GM19468 (cell line): ENCODE data around the gene HOXC4.

Experiments
- ATAC-seq: cut with Tn5 transposase; IDR thresholded peaks from one replicate; pipeline ENCODE4 v1.9.1; 2021; ENCODE audit warnings: mild to moderate bottlenecking, moderate library complexity, moderate number of reproducible peaks; ENCODE audit not compliant: unreplicated experiment; ENCODE audit errors: extremely low read depth

HOXC4 gene

DNA sequence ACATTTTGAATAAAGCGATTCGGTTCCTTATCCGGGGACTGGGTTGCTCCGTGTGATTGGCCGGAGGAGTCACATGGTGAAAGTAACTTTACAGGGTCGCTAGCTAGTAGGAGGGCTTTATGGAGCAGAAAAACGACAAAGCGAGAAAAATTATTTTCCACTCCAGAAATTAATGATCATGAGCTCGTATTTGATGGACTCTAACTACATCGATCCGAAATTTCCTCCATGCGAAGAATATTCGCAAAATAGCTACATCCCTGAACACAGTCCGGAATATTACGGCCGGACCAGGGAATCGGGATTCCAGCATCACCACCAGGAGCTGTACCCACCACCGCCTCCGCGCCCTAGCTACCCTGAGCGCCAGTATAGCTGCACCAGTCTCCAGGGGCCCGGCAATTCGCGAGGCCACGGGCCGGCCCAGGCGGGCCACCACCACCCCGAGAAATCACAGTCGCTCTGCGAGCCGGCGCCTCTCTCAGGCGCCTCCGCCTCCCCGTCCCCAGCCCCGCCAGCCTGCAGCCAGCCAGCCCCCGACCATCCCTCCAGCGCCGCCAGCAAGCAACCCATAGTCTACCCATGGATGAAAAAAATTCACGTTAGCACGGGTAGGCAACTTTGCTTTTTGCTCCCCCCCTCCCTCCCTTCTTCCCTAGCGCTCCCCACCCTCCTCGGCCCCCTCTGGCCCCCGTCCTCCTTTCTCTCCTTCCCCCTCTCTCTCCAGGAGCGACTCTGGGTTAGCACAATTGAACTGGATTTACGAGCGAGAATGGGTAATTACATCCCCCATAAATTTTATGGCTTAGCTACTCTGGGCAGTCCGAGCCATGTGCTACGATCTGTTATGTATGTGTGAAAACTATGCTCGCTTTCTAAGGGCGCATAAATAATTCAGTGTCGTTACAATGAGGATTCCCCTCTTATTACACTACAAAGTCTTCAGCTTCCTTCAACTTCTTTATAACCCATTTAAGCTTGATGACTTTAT is at the start of gene HOXC4:
TSS of gene HOXC4 (plus strand) at position 85 of the 991 bp plus-strand sequence. CDS start at position 173, 88 bp downstream.
- no peak for ATAC-seq

GRCh38 chr12:54004063-54004840 is 49.4 kb upstream of the HOXC4 start:
- ATAC-seq, result no peak

DNA sequence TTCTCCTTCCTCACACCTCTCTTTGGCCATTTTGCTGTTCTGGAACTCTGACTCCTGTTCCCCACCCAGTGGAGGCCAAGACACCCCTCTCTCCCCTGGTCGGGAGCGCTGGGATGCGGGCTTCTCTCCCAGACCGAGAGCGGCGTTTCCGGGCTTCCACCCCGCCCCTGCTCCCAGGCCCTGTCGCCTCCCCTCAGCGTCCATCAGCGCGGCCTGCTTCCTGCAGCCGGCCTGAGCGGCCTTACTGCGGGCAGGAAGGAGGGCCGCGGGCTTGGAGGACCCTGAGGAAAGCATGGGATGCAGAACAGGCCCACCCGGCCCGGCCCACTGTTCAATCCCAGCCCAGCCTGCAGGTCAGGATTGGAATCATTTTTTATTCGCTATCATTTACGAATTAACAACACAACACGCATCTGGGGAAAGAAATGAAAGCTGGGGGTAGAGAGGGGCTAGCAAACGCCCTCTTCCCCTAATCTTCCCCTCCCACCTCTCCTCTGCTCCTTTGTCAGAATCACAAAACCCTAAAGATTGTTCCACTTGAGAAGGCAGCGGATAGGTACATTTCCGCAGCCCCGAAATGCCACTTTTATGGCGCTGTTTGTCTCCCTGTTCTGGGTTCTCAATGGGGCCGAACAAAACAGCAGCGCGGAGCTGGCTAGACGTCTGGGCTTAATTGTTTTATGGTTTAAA is 48.6 kb upstream of the HOXC4 start:
- ATAC-seq, result no peak

- ATAC-seq, result no peak
Measured at GRCh38 chr12:54005531-54005852, 48.1 kb upstream of the HOXC4 start.

- no peak for ATAC-seq
Measured at GRCh38 chr12:54005853-54006558, 47.6 kb upstream of the HOXC4 start.

GRCh38 chr12:54006559-54007220 is 46.9 kb upstream of the HOXC4 start:
- ATAC-seq, result no peak

DNA sequence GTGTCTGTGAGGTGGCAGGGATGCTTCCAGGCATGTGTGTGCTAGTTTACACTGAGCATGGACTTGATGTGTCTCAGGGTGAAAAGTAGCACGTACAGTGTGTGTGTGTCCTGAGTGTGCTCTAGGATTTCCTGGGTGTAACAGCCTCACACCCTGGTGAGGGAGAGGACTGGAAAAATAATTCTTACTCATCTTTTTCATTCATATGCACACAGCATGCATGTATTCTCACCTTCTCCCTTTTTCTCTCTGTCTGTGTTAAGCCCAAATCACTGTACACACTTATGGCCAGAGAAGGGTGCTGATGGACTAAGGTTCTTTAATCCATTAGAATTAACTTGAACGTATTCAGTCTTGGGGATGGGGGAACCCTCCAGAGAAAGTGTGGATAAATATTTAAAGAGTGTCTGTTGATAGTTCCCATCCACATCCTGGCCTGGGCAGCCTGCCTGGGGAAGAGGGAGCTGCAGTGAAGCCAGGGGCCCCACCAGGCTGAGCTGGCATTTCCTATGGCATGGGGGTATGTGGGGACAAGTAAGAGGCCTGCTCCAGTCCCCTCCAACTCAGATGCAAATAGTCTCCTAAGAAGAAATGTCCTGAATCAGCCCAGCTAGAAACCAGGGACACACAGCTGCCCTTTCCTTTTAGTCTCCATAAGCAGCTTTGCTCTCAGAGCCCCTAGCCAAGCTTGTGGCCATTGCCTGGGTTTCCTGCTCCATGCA is 45.9 kb upstream of the HOXC4 start:
- ATAC-seq, result no peak

DNA sequence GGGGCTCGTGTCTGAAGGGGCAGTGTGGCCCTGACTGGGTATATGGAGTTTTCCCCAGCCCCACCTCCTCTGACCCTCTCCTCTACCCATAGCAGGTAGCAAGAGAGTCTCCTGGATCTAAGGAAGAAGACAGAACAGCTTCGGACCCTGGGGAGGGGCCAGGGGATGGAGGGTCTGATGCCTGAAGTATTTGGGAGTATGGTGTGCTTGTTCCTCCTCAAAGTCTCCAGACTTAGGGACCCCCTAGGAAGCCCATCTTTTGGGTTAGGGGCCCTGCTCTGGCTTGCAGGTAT is 45.4 kb upstream of the HOXC4 start:
- no peak for ATAC-seq

DNA sequence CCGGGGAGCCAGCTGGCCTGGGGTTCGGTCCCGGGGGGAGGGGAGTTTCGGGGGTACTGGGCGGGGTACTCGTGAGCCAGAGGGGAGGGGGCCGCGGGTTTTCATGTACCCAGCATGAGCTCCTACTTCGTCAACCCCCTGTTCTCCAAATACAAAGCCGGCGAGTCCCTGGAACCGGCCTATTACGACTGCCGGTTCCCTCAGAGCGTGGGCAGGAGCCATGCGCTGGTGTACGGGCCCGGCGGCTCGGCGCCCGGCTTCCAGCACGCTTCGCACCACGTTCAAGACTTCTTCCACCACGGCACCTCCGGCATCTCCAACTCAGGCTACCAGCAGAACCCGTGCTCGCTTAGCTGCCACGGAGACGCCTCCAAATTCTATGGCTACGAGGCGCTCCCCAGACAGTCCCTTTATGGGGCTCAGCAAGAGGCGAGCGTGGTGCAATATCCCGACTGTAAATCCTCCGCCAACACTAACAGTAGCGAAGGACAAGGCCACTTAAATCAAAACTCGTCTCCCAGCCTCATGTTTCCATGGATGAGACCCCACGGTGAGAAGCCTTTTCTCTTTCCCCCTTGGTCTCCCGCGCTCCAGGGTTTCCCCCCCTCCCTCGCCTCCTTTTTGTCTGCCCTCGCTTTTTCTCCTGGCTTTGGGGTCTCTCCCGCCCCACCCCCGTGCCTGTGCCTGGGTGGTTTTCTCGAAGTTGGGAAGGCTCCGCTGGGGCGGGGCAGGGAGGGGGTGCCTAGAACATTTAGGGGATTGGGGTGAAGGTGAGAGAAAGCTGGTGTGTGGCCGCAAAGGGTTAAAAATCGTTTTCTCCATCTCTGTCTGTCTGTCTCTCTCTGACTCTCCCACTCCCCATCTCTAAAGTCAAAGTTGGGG is 44.2 kb upstream of the HOXC4 start:
- ATAC-seq, result no peak

DNA sequence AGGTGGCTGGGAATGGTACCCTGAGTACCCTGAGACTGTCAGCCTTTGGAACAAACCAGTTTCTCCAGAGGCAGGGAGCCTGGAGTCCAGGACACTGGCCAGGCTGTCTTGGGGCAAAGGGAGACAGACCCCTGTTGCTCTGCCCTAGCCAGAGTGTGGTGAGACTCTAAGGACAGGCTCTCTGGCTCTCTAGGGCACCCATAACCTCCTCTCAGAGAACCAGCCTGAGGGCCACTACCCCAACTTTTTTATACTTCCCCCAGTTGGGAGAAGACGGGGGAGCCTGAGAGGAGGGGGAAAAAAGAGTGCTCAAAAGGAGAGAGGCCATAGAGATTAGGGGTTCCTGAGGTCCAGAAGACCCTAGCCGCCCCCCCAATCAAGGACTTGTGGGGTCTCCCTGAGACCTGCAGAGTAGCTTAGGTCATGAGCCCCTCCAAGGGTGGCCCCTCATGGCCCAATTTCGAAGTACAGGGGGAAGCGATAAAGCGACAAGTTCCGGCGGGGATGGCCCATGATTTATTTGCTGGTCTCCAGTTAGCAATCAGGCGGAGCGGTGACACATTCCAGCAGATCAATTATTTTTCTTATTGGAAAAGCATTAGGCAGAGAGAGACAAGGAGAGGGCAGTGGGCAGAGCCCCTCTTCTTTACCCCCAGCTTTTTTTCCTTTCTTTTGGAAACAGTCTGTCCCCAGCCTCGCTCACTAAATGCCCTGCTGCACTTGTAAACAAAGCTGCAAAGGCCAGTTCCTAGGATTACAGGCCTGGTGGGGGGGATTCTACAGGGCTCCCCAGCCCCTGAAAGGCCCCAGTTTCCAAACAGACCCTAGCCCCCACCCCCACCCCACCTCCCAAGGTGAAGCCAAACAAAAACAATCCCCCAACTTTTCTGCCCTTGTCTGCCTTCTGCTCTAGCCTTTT is 43.3 kb upstream of the HOXC4 start:
- ATAC-seq, result no peak

- no peak for ATAC-seq
Measured at GRCh38 chr12:54010972-54011664, 42.5 kb upstream of the HOXC4 start.

DNA sequence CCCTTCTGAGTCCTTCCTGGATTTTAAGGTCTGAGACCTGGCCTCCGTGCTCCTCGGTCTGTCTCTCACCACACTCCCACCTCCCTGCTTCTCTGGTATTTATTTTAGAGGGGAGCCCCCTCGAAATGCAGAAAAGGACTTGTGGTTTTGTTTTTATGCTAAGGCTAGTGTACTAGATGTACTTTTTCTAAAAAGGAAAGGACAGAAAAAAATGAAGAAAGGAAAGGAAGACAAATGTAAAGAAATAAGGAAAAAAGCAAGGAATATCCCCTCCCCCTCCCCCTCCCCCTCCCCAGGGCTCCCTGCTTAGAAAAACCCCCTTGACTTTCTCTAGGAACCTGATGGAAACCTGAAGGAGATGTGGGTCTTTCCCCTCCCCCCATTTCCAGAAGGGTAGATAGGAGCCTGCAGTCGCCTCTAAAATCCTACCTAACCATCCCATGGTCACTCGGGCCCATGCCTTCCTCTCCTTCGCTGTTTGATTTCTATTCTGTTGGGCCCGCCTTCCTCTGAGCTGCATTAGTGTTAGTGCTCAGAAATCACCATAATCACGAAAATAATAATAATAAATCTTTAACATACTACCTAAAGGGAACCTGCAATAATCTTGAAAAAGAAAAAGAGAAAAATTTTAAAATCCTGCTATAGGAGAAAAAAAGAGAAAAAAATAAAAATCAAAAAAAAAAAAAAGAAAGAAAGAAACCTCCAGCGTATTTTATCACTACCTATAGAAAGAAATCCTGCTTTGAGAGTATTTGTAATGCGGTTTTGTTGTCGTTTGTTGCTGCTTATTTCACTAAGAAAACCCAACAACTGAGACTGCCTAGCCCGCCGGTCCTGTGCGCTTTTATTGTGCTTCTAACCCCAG is 41.7 kb upstream of the HOXC4 start:
- no peak for ATAC-seq

DNA sequence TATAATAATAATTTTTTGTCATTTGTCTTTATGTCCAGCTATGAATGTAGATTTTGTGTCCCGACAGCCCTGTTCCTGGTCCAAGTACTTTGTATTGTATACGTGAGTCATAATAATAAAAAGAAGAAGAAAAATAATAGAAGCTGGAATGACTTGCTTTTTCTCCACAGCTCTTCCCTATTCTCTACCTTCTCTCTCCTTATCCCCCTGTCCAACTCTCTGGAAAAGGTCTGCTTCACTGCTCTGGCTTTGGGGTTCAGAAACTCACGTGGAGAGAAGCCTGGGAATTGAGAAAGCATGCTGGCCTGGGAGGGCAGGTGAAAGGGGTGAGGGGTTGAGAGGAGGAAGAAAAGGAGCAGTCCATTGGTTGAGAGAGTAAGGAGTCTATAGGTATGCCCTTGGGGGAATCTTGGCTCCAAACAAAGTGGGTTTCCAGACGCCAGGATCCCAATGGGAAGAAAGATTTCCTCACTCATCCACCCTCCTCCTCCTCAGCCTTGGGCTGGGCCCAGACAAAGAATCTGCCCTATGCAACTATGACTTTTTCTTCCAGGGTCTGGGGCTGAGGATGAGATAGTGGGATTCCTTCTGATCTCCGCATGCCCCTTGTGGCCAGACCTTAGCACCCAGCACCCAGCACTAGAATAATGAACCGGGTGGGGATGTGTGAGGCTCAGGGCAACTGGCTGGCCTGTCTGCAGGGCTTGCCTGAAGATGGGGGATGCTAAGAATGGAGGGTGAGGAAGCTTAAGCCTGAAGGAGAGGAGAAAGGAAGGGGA is 40.8 kb upstream of the HOXC4 start:
- no peak for ATAC-seq

- ATAC-seq, result no peak
Measured at GRCh38 chr12:54014377-54015017, 39.1 kb upstream of the HOXC4 start.
